HS-27A (cell line): ENCODE results near the gene STAT3.
"Not testable (repeated sequence)": the region's sequence is repeated elsewhere in the genome, so short reads cannot be mapped to it uniquely, and the experiment has no call there.

Source experiments
- DNase-seq: peaks from one replicate; pipeline ENCODE4 v3.0.0-alpha.2; 2012; ENCODE audit warnings: low read depth, missing footprints

STAT3 gene

DNA sequence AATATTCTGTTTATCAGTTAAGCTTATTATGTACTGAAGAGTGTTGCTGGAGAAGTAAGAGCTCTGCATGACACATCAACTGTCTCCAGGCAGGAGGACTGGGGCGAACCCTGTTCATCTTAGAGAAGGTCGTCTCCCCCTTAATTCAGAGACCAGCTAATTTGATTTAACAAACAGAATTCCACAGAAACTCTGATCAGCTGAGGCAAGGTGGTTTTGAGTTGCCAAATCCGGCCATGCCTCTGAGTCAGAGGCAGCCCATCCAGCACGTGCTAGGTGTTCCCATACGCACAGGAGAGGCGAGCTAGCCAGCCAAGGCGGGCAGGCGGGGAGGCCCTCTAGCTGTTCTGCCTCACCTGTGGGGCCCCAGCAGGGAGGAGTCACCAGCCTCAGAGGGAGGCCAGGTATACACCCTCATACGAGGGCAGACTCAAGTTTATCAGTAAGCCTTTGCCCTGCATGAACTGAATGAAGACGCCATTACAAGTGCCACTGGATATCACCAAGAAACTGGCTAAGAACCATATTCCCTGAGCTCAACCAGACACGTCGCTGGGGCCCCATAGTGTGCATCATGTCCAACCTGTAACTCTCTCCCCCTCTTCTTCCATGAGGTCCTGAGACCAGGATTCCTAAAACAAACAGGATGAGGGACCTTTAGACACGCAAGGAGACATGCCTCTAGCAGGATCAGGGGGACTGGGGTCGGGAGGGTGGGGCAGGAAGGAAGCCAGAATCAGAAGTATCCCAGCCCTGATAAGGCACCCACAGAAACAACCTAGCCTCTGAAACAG lies 74.3 kb downstream of the STAT3 start:
- no peak for DNase-seq

- no peak for DNase-seq
These were observed 74.9 kb downstream of the STAT3 start for GRCh38 chr17:42313389-42313772.

DNA sequence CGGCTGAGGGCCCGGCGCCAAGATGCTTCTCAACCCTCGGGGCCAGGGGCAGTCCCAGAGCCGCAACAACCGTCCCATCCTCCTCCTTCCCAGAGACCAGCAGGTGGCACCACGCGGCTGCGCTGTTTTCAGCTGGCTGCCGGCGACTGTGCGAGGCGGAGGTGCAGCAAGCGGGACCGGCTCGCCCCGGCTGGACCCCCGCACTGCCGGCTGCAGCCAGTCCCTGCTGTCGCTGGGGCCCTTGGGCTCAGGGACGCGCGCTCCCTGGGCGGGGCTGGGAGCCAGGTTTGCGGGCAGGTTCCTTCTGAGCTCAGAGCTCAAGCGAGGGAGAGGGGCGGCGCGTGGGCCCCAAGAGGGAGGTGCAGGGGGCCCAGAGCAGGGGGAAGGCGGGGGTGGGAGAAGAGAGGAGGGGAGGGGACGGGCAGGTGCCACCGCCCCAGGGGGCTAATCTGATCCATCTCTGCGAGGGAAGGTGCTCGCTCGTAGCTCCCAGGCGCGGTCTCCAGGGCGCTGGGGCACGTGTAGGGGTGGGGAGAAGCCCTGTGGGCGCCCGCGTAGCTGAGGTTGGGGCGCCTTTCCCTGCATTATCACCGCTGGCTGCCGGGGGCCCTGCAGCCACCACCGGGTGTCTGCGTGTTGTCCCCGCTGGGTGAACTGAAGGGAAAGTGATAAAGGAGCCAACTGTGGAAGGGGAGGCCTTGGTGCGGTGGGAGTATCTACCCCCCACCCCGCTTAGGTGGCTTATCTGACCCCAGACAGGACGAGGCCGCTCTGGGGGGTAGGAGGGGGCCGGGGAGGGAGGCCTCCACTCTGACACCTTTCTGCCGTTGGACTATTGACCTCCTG lies 75.7 kb downstream of the STAT3 start:
- DNase-seq: no peak

GRCh38 chr17:42312035-42312284 lies 76.3 kb downstream of the STAT3 start:
- no peak for DNase-seq

DNA sequence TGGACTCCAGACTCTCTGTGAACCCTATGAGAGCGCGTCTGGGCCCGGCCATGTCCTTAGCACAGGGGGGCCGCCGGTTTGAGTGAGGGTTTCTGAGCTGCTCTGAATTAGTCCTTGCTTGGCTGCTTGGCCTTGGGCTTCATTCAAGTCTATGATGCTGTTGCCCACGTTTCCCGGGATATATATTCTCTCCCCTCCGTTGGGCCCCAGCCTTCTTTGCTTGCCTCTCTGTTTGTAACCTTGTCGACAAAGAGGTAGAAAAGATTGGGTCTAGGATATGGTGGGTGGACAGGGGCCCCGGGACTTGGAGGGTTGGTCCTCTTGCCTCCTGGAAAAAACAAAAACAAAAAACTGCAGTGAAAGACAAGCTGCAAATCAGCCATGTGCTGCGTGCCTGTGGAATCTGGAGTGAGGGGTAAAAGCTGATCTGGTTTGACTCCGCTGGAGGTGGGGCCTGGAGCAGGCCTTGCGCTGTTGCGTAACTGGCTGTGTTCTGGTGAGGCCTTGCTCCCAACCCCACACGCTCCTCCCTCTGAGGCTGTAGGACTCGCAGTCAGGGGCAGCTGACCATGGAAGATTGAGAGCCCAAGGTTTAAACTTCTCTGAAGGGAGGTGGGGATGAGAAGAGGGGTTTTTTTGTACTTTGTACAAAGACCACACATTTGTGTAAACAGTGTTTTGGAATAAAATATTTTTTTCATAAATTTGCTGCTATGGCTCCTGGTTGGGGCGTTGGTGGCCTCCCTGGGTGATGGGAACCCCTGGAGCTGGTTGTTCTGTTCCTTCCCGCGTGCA lies 76.8 kb downstream of the STAT3 start:
- DNase-seq: no peak

- no peak for DNase-seq
These were observed 77.4 kb downstream of the STAT3 start for GRCh38 chr17:42310787-42311215.

GRCh38 chr17:42309986-42310786 lies 78.1 kb downstream of the STAT3 start:
- DNase-seq: no peak

- no peak for DNase-seq
These were observed 79.1 kb downstream of the STAT3 start for GRCh38 chr17:42309142-42309541.

DNA sequence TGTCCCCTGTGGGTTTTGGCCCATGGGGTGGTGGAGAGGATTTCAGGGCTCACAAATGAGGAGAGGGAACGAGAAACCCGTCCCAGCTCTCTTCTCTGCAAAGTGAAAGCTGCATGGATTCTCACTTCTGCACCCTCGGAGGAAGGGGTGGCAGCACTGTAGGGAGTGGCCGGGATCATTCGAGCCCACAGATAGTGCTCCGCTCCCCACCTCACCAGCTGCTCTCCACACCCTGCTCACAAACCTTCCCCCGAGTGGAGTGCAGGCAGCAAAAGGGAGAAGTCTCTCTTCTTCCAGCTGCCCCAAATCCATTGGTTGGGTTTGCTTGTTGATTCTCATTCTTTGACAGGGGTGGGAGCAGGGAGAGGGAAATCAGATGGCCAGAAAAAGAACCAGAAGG lies 79.8 kb downstream of the STAT3 start:
- DNase-seq: no peak

DNA sequence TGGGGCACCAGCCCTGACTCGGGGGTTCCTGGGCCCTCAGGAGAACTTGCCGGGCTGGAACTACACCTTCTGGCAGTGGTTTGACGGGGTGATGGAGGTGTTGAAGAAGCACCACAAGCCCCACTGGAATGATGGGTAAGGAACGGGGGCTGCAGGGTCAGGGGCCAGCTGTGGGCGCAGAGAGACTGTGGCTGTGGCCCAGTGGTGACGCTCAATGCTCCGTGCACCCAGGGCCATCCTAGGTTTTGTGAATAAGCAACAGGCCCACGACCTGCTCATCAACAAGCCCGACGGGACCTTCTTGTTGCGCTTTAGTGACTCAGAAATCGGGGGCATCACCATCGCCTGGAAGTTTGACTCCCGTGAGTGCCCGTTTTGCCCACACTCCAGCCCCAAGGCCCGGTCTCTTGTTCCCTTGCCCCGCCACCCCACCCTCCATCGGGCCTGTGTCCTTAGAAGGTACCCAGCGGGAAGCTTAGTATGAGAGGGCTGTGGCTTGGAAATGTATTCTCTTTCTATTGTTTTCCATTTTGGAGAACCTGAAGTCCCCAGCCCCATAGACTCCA lies 80.8 kb downstream of the STAT3 start:
- no peak for DNase-seq

- DNase-seq: no peak
These were observed 81.9 kb downstream of the STAT3 start for GRCh38 chr17:42306385-42306667.

DNA sequence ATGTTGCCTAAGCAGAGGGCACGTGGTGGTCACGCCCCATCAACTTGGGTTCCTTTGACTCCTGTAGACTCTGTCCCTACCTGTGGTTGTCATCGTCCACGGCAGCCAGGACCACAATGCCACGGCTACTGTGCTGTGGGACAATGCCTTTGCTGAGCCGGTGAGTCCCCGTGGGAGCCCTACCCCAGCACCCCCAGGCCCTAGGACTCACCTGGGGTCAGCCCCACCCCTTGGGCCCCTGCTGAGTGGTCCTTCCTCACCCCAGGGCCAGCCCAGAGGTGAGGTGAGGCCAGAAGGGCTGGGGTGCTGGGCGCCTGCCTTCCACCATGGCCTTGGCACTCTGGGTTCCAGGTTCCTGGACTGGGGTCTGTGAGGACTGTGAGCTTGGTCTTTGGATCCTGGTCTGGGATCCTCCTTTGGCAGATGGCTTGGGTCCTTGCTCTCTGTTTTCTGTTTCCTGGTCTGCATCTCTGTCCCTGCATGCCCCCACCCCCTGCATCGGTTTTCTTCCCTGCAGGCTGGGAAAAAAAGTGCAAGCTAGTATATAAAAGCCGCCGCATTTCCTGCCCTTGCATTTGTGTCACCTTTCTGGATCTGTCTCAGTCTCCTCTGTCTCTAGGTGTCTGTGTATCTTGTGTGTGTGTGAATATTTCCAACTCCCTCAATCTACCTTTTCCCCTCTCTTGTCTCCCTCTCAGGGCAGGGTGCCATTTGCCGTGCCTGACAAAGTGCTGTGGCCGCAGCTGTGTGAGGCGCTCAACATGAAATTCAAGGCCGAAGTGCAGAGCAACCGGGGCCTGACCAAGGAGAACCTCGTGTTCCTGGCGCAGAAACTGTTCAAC lies 82.5 kb downstream of the STAT3 start:
- no peak for DNase-seq

DNA sequence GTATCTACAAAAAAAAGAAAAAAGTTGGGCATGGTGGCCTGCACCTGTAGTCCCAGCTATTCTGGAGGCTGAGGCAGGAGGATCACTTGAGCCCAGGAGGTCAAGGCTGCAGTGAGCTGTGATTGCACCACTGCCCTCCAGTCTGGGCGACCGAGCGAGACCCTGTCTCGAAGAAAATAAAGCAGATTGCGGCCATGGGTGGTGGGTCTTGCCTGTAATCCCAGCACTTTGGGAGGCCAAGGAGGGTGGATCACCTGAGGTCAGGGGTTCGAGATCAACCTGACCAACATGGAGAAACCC lies 83.3 kb downstream of the STAT3 start:
- not testable (repeated sequence) for DNase-seq

- no peak for DNase-seq
These were observed 83.8 kb downstream of the STAT3 start for GRCh38 chr17:42304187-42305030.

DNA sequence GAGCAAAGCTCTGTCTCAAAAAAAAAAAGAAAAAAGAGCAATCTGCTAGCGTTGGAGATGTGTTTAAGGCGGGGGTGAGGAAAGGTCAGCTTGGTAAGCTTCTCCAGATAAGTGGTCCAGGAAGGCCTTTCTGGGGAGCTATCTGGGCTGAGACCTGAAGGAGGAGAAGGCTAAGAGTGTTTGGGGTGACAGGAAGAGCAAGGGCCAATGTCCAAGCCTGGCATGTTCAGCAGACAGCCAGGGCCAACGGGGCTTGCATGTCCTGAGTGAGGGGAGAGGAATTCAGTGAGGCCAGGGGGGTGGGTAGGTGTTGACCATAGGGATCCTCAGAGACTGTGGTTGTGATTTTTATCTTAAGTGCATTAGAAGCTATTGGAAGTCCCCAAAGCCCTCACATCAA lies 84.5 kb downstream of the STAT3 start:
- DNase-seq: no peak

GRCh38 chr17:42301022-42301421 lies 87.2 kb downstream of the STAT3 start:
- no peak for DNase-seq

DNA sequence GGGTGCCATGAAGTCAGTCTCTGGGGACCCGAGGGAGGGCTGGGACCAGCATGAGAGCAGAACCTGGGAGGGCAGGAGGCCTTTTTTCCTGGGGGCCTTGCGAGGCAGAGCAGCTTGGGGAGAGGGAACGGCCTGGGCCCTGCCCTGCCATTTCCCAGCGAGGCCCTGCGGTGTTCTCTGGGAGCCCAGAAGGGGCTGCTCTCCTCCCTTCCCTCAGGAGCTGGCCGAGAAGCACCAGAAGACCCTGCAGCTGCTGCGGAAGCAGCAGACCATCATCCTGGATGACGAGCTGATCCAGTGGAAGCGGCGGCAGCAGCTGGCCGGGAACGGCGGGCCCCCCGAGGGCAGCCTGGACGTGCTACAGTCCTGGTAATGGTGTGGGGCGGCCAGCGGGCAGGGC lies 88.3 kb downstream of the STAT3 start:
- not testable (repeated sequence) for DNase-seq

DNA sequence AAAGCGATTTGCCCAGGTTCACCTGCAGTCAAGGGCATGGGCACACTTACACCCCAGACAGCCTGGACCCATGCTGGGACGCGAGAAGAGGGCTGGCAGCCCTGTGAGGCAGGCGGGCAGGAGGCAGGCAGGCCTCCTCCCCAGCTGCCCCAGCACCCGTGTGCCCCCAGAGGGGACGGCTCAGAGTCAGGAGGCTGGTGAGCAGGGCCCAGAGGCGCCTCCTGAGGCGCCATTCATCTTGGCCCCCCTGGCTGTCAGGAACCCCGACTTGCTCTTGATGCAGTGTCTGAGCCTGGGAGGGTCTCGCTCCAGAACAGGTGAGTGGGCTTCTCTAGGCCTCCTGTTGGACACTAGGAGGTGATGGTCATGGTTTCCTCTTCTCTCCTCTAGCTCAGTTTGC lies 88.9 kb downstream of the STAT3 start:
- DNase-seq: not testable (repeated sequence)

GRCh38 chr17:42297775-42298174 lies 90.5 kb downstream of the STAT3 start:
- DNase-seq: not testable (repeated sequence)

- DNase-seq: no peak
These were observed 92.2 kb downstream of the STAT3 start for GRCh38 chr17:42296012-42296411.
